Hepatocyte (in vitro differentiated cells): ENCODE results near the gene ERG. TPM values are rescaled to one million over a fixed set of nuclear protein-coding genes. Genes with fewer than 3 reads are reported as not detected.

ENCODE experiments used
- DNase-seq: peaks from one replicate; pipeline ENCODE4 v3.0.0-alpha.2; 2016; ENCODE audit warnings: low spot score
- H2AFZ ChIP-seq: fragments of 200-600 bp; sonication (generic); 2 replicates; pipeline ENCODE4 v1.6.0; 2016; ENCODE audit warnings: antibody characterized with exemption, mild to moderate bottlenecking
- H3K27ac ChIP-seq: fragments of 200-600 bp; sonication (generic); 2 replicates; pipeline ENCODE4 v1.5.1; 2016; ENCODE audit warnings: mild to moderate bottlenecking
- H3K27me3 ChIP-seq: fragments of 200-600 bp; sonication (generic); 2 replicates; pipeline ENCODE4 v1.6.1; 2016
- H3K36me3 ChIP-seq: fragments of 200-600 bp; sonication (generic); replicated peaks from 2 replicates; pipeline ENCODE4 v1.5.1; 2016; ENCODE audit warnings: low read depth; ENCODE audit not compliant: insufficient read depth
- H3K4me1 ChIP-seq: fragments of 200-600 bp; sonication (generic); 2 replicates; pipeline ENCODE4 v1.5.1; 2016; ENCODE audit warnings: mild to moderate bottlenecking, moderate library complexity; ENCODE audit not compliant: insufficient read depth
- H3K4me2 ChIP-seq: fragments of 200-600 bp; sonication (generic); 2 replicates; pipeline ENCODE4 v1.6.0; 2016
- H3K4me3 ChIP-seq: fragments of 200-600 bp; sonication (generic); 2 replicates; pipeline ENCODE4 v1.5.1; 2016; ENCODE audit warnings: mild to moderate bottlenecking
- H3K79me2 ChIP-seq: fragments of 200-600 bp; sonication (generic); 2 replicates; pipeline ENCODE4 v1.6.0; 2017; ENCODE audit warnings: mild to moderate bottlenecking
- H3K9me2 ChIP-seq: fragments of 200-600 bp; sonication (generic); replicated peaks from 2 replicates; pipeline ENCODE4 v1.6.0; 2017; ENCODE audit warnings: mild to moderate bottlenecking; ENCODE audit not compliant: insufficient read depth
- H3K9me3 ChIP-seq: fragments of 200-600 bp; sonication (generic); 2 replicates; pipeline ENCODE4 v1.5.1; 2016; ENCODE audit warnings: low read depth, mild to moderate bottlenecking
- H4K20me1 ChIP-seq: fragments of 200-600 bp; sonication (generic); 2 replicates; pipeline ENCODE4 v1.6.0; 2016; ENCODE audit warnings: mild to moderate bottlenecking; ENCODE audit not compliant: insufficient read depth, poor library complexity, severe bottlenecking
- CTCF ChIP-seq: fragments of 200-600 bp; sonication (generic); IDR thresholded peaks from 2 replicates; pipeline ENCODE4 v1.5.1; 2016; ENCODE audit warnings: antibody characterized with exemption, mild to moderate bottlenecking; ENCODE audit not compliant: poor library complexity
- EZH2 ChIP-seq: fragments of 200-600 bp; sonication (generic); IDR thresholded peaks from 2 replicates; pipeline ENCODE4 v1.6.1; 2016; ENCODE audit warnings: antibody characterized with exemption, mild to moderate bottlenecking, borderline replicate concordance
- EZH2phosphoT487 ChIP-seq: fragments of 200-600 bp; sonication (generic); IDR thresholded peaks from one replicate; pipeline ENCODE4 v1.6.1; 2018; ENCODE audit warnings: antibody characterized with exemption, mild to moderate bottlenecking, low read depth, moderate library complexity; ENCODE audit not compliant: unreplicated experiment, severe bottlenecking
- WGBS: methylation state at CpG from one replicate; pipeline ENCODE4 v1.1.6; 2016; ENCODE audit warnings: low lambda C conversion rate; ENCODE audit errors: missing lambda C conversion rate; 5-methylcytosine and 5-hydroxymethylcytosine counted together
- polyA plus RNA-seq: library from polyadenylated mRNA; unstranded; fragments of >200 nt; fragmentation: Nextera tagmentation; extraction: Ambion mirVana; gene quantifications from 2 replicates; pipeline ENCODE4 v1.2.1, GENCODE V29; 2016
- total RNA-seq: library from RNA; depleted of rRNA; stranded (reverse); fragments of >200 nt; gene quantifications from 2 replicates; pipeline ENCODE4 v1.2.3, GENCODE V29; 2014

Gene ERG
- total and polyA plus RNA-seq, 2 experiments from 2014 or later, result 2.5 to 5.1 TPM

DNA sequence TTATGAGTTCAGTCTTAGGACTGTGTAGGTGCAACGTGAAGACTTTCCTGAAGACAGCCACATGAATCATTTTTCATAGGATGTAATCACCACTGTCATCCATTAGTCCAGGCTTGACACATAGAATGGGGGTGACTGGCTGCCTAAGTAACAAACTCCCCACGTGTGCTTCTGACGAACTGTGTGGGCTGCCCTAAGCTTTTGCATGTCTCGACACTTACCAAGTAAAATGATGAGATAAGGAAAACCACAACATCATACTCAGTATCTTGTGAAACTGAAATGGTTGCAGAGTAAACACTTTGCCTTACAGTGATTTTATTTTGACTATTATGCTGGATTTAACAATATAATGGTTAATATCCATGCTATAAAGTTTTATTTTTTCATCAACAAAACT is 19.5 kb downstream of the ERG start:
- no peak for DNase-seq
- Histone ChIP-seq H3K4me3 (no peak overlapping the region), H3K9me2 (no peaks in the 10 kb centered on the region), H3K27ac (no peak overlapping the region), H3K79me2 (no peaks in the 10 kb centered on the region), H3K9me3 (no peaks in the 10 kb centered on the region), H3K4me2 (no peak overlapping the region), H3K4me1 (peaks cover 12% of the 10 kb centered on the region), H3K36me3 (no peaks in the 10 kb centered on the region), H4K20me1 (no peaks in the 10 kb centered on the region), H2AFZ (no peak overlapping the region), H3K27me3 (no peaks in the 10 kb centered on the region)
- 66% methylated on average over 4 of the region's 4 CpGs for WGBS
- TF ChIP-seq CTCF (no peak), EZH2 (no peak), EZH2phosphoT487 (no peak)

DNA sequence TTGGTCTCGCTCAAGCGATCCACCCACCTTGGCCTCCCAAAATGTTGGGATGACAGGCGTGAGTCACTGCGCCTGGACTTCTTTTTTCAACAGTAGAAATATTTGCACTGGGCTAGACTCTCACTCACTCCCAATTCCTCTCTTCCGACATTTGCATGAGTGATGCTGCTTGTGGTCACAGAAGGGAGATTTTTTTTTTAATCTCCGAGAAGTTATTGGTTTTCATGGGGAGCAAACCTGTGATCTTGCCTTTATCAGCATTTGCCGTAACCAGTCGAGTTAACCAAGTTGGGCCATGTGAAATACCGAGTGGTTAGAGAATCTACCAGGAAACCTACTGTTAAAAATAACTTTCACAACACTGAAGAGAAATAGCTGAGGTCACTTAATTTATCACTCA is 21.1 kb downstream of the ERG start:
- Histone ChIP-seq H3K79me2 (no peaks in the 10 kb centered on the region), H2AFZ (no peak overlapping the region), H3K36me3 (no peaks in the 10 kb centered on the region), H3K9me3 (no peaks in the 10 kb centered on the region), H3K4me1 (peaks cover 12% of the 10 kb centered on the region), H3K27me3 (no peaks in the 10 kb centered on the region), H3K4me3 (no peak overlapping the region), H3K27ac (no peak overlapping the region), H3K4me2 (no peak overlapping the region), H3K9me2 (no peaks in the 10 kb centered on the region), H4K20me1 (no peaks in the 10 kb centered on the region)
- WGBS, result 97% methylated on average over 9 of the region's 9 CpGs
- TF ChIP-seq EZH2, result no peak
- no peak for TF ChIP-seq EZH2phosphoT487
- TF ChIP-seq CTCF, result no peak
- DNase-seq, result no peak

- H3K9me2 ChIP-seq, result no peaks in the 10 kb centered on the region
- H3K9me3 ChIP-seq, result no peaks in the 10 kb centered on the region
- H4K20me1 ChIP-seq, result no peaks in the 10 kb centered on the region
- no peaks in the 10 kb centered on the region for H3K79me2 ChIP-seq
- peak overlapping the region; percentile 44 for H3K4me2 ChIP-seq
- no peak overlapping the region for H3K4me3 ChIP-seq
- WGBS, result 33% methylated on average over 12 of the region's 12 CpGs
- no peaks in the 10 kb centered on the region for H3K27me3 ChIP-seq
- DNase-seq, result no peak
- peaks cover 12% of the 10 kb centered on the region for H3K4me1 ChIP-seq
- H3K36me3 ChIP-seq, result no peaks in the 10 kb centered on the region
- no peak overlapping the region for H3K27ac ChIP-seq
- no peak for TF ChIP-seq EZH2
- no peak for TF ChIP-seq EZH2phosphoT487
- no peak for TF ChIP-seq CTCF
- H2AFZ ChIP-seq, result no peak overlapping the region
These were observed 21.9 kb downstream of the ERG start for GRCh38 chr21:38476385-38476784.

GRCh38 chr21:38475519-38475918 is 22.8 kb downstream of the ERG start:
- no peak overlapping the region for H3K4me3 ChIP-seq
- no peak overlapping the region for H3K4me2 ChIP-seq
- no peaks in the 10 kb centered on the region for H4K20me1 ChIP-seq
- H2AFZ ChIP-seq, result no peak overlapping the region
- 83% methylated on average over 6 of the region's 6 CpGs for WGBS
- DNase-seq, result no peak
- TF ChIP-seq EZH2 (no peak), CTCF (no peak), EZH2phosphoT487 (no peak)
- peaks cover 12% of the 10 kb centered on the region for H3K4me1 ChIP-seq
- H3K79me2 ChIP-seq, result no peaks in the 10 kb centered on the region
- H3K27ac ChIP-seq, result no peak overlapping the region
- no peaks in the 10 kb centered on the region for H3K36me3 ChIP-seq
- H3K9me2 ChIP-seq, result no peaks in the 10 kb centered on the region
- no peaks in the 10 kb centered on the region for H3K27me3 ChIP-seq
- H3K9me3 ChIP-seq, result no peaks in the 10 kb centered on the region
